Heart left ventricle (tissue), 13 donors: ENCODE results near the gene PDGFD.

Experiments used
- CTCF ChIP-seq, 12 donors: fragments of 200-600 bp; sonication (generic) in 4 of 12; IDR thresholded peaks; one replicate each; pipeline versions ENCODE4 v1.5.0 to v1.8.0; 2018 to 2022; ENCODE audit warnings: antibody characterized with exemption in 12 of 12, mild to moderate bottlenecking in 5 of 12
- POLR2A ChIP-seq, 2 donors: fragments of 450-650 bp; IDR thresholded peaks; one replicate each; pipeline ENCODE4 v1.6.1; 2017; ENCODE audit warnings: antibody characterized with exemption in 2 of 2, mild to moderate bottlenecking in 2 of 2, moderate library complexity in 2 of 2
- donor health status: ischemic (EF 13 %, LVEDD 7.1; RV severe dilation, severe dysfunction).
- donor health status: DM: no; HTN: yes; CAD: no.
- donor health status: DM: no; HTN: no; CAD: no.
- donor health status: ischemic (EF 25% LVEDD 6.9; RV normal size, moderate dysfunction).
- donor health status: ischemic (EF 25% LVEDD 5.7; RV mildly dilated, moderate dysfunction).
- donor health status: ischemic (EF 35%, LVEDD 5.7; RV mildly dilated, moderate dysfunction).
- donor health status: nonischemic (EF 11% LVEDD 7.7; RV severe dilation, severe dysfunction).
- donor health status: DM: yes; HTN: yes; CAD: no.
- donor health status: PGD.
- donor health status: ischemic (EF 29% LVEDD 5.4; RV normal size, mild dysfunction).
- donor health status: nonischemic (EF 23%, LVEDD 6.1; RV moderate dilation, normal function).

- no peak for TF ChIP-seq CTCF (IDR thresholded peaks at IDR 0.05)
- no peak for TF ChIP-seq POLR2A (IDR thresholded peaks at IDR 0.05)
Observed at GRCh38 chr11:103892603-103893002, 271.3 kb downstream of the PDGFD start.
